Nasal cavity respiratory epithelium epithelial cell of viscerocranial mucosa (primary cell): ENCODE results near the gene RIC1. TPM values are rescaled to one million over a fixed set of nuclear protein-coding genes. Genes with fewer than 3 reads are reported as not detected.

Source experiments
- total RNA-seq: library from RNA; depleted of rRNA; stranded (reverse); fragments of >200 nt; gene quantifications from 2 replicates; pipeline ENCODE4 v1.2.3, GENCODE V29; 2014

Gene RIC1
- total RNA-seq, result 32.8 and 47.5 TPM in 2 replicates

GRCh38 chr9:5628530-5629311 lies at the start of gene RIC1:
RIC1 (plus strand) TSS chr9:5629107; CDS start chr9:5629310, 203 bp downstream.

Other genes with a start within 250 kb of the RIC1 start
- gene PLGRKT, start 191.2 kb upstream of the RIC1 start, total RNA-seq, result 20.7 and 32.1 TPM in 2 replicates
- gene CD274, start 178.6 kb upstream of the RIC1 start, total RNA-seq, result 20.2 and 56.0 TPM in 2 replicates
- 1.4 and 7.8 TPM in 2 replicates for gene PDCD1LG2, start 118.6 kb upstream of the RIC1 start, total RNA-seq
- 73.5 and 201 TPM in 2 replicates for gene ERMP1, start 204.0 kb downstream of the RIC1 start, total RNA-seq